HG03575 (cell line): ENCODE measurements around the gene KLK3.
"Not testable (repeated sequence)": the region's sequence is repeated elsewhere in the genome, so short reads cannot be mapped to it uniquely, and the experiment has no call there.

Experiments
- ATAC-seq: cut with Tn5 transposase; IDR thresholded peaks from one replicate; pipeline ENCODE4 v1.9.1; 2021; ENCODE audit not compliant: unreplicated experiment, insufficient number of reproducible peaks, low FRiP score; ENCODE audit errors: extremely low read depth

Gene KLK3

GRCh38 chr19:50893047-50893736, 38.5 kb downstream of the KLK3 start:
- ATAC-seq, result no peak

GRCh38 chr19:50894478-50895356, 40.0 kb downstream of the KLK3 start:
- ATAC-seq, result no peak

DNA sequence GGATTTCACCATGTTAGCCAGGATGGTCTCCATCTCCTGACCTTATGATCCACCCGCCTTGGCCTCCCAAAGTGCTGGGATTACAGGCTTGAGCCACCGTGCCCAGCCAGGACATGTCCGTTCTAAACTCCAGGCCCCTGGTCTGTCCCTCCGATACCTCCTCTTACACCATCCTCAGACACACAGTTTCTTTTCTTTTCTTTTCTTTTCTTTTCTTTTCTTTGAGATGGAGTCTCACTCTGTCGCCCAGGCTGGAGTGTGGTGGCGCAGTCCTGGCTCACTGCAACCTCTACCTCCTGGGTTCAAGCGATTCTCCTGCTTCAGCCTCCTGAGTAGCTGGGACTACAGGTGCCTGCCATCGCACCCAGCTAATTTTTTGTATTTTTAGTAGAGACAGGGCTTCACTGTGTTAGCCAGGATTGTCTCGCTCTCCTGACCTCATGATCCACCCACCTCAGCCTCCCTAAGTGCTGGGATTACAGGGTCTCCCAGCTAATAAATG, 41.4 kb downstream of the KLK3 start:
- not testable (repeated sequence) for ATAC-seq

GRCh38 chr19:50896591-50897190, 42.0 kb downstream of the KLK3 start:
- peak; percentile 77 for ATAC-seq

GRCh38 chr19:50897191-50897607, 42.5 kb downstream of the KLK3 start:
- ATAC-seq, result no peak

- no peak for ATAC-seq
These were observed 42.9 kb downstream of the KLK3 start for GRCh38 chr19:50897612-50898011.

- ATAC-seq, result no peak
These were observed 43.3 kb downstream of the KLK3 start for GRCh38 chr19:50898018-50898417.

DNA sequence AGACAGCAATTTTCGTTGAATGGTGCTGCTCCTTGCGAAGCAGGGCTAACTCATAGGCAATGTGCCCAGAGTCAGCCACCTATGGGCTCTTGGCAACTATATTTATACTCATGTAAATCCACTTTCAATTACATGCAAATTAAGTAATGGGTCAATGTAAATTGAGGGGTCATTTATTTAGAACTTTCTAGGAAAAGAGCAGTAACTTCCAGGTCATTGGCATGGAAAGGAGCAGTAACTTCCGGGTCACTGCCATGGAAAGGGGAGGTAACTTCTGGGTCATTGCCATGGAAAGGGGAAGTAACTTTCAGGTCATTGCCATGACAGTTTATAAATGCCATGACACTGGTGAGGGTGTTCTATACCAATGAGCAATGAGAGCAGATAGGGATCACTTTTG, 44.9 kb downstream of the KLK3 start:
- ATAC-seq, result no peak

DNA sequence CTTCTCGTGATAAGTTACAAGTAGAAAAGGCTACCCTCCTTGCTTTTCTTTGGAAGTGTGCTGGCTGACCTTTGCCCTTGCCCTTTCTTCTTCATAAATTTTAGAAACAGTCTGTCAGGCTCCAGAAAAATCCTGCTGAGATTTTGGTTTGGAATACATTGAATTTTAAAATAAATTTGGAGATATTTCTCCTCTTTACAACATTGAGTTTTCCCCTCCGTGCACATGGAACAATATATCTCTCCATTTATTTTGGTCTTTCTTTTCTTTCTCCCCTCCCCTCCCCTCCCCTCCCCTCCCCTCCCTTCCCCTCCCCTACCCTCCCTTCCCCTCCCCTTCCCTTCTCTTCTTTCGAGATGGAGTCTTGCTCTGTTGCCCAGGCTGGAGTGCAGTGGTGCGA, 47.9 kb downstream of the KLK3 start:
- no peak for ATAC-seq

DNA sequence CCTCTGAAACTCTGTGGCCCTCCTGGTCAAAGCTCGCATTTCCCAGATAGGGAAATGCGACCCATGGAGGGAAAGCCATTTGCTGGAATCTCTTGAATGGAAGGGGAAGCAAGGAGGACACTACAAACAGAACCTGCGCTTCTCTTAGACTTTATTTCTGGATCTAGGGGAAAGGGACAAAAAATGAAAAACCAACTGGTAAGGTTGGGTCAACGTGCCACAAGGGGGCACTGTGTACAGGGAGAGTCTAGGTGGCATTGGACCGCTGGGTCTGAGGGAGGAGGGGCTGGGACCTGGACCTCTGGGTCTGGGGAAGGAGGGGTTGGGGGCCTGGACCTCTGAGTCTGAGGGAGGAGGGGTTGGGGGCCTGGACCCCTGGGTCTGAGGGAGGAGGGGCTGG, 51.5 kb downstream of the KLK3 start:
- no peak for ATAC-seq

GRCh38 chr19:50908336-50908735, 53.6 kb downstream of the KLK3 start:
- no peak for ATAC-seq

- ATAC-seq, result no peak
These were observed 54.7 kb downstream of the KLK3 start for GRCh38 chr19:50909240-50910070.
